Esophagus (tissue), 2 donors: ENCODE measurements around the gene GNLY. TPM values are rescaled to one million over a fixed set of nuclear protein-coding genes. Genes with fewer than 3 reads are reported as not detected.

Experiments used
- H3K27ac ChIP-seq, 2 donors: one replicate each; pipeline ENCODE4 v1.5.1; 2013; ENCODE audit warnings: low read depth in 2 of 2, mild to moderate bottlenecking in 2 of 2, inconsistent platforms in 1 of 2, low read length in 1 of 2, moderate library complexity in 1 of 2
- H3K27me3 ChIP-seq, 2 donors: one replicate each; pipeline ENCODE4 v1.6.1; 2013; ENCODE audit warnings: low read length in 2 of 2, control low read depth in 1 of 2, mild to moderate bottlenecking in 1 of 2; ENCODE audit not compliant: insufficient read depth in 2 of 2, control insufficient read depth in 1 of 2
- H3K36me3 ChIP-seq, 2 donors: one replicate each; pipeline ENCODE4 v1.6.1; 2013; ENCODE audit warnings: low read length in 1 of 2; ENCODE audit not compliant: control insufficient read depth in 2 of 2, insufficient read depth in 2 of 2
- H3K4me1 ChIP-seq, 2 donors: one replicate each; pipeline ENCODE4 v1.6.1; 2013; ENCODE audit warnings: low read length in 1 of 2; ENCODE audit not compliant: control insufficient read depth in 2 of 2, insufficient read depth in 2 of 2
- H3K4me3 ChIP-seq, 2 donors: one replicate each; pipeline ENCODE4 v1.5.1; 2013; ENCODE audit warnings: low read length in 2 of 2, mild to moderate bottlenecking in 2 of 2, low read depth in 1 of 2, moderate library complexity in 1 of 2
- H3K9me3 ChIP-seq, 2 donors: one replicate each; pipeline ENCODE4 v1.6.1; 2013; ENCODE audit warnings: mild to moderate bottlenecking in 2 of 2, low read depth in 1 of 2, low read length in 1 of 2, moderate library complexity in 1 of 2; ENCODE audit not compliant: control insufficient read depth in 2 of 2, insufficient read depth in 1 of 2
- WGBS, 2 donors: extraction: QIAGEN DNeasy Blood & Tissue Kit; methylation state at CpG; one replicate each; pipeline ENCODE4 v1.1.7; 2013; 5-methylcytosine and 5-hydroxymethylcytosine counted together
- polyA plus RNA-seq, 2 donors: library from polyadenylated mRNA; stranded (reverse); fragments of 200-250 nt; gene quantifications; one replicate each; pipeline ENCODE4 v1.2.3, GENCODE V29; 2013
- donor health status: healthy with polysubstance abuse.
- donor health status: Bipolar disorder and iron deficiency.

The GNLY gene
- polyA plus RNA-seq, 2 donors = 1.2 to 1.7 TPM

DNA sequence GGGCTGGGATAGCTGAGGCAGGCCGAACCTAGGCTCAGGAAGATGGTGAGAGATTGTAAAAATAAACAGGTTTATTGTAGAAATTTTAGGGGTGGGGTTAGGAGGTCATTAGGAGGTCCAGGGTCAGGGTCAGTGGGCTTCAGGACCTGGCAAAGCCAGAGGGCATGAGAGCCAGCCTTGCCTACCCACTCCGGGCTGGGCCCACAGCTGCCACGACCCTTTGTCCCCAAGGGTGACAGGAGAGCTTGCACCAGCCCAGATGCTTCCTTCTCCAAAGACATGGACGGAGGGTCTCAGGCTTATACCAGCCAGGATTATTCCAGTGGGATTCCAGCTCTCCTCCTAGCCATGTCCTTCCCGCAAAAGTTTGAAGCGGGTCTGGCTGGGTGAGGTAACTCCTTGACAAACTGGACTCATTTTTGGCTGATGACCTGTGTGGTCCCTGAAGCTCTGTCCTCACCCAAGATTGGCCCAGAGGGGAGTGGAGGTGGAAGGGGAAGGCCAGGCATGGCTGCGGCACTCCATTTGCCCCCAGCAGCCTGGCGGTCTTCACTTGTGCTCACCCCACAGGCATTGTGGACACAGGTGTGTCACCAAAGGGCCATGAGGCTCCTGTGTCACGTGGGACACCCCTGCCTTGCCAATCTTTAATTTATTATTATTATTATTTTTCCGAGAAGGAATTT lies 35.8 kb downstream of the GNLY start:
- 85 to 91% methylated on average over 10 of the region's 10 CpGs for WGBS, 2 donors
- no peaks in the 10 kb centered on the region for H3K27me3 ChIP-seq
- H3K4me3 ChIP-seq = no peak overlapping the region
- H3K9me3 ChIP-seq = no peaks in the 10 kb centered on the region
- no peak overlapping the region for H3K27ac ChIP-seq
- no peaks in the 10 kb centered on the region for H3K36me3 ChIP-seq
- peaks cover 2% of the 10 kb centered on the region in 2 donors for H3K4me1 ChIP-seq

DNA sequence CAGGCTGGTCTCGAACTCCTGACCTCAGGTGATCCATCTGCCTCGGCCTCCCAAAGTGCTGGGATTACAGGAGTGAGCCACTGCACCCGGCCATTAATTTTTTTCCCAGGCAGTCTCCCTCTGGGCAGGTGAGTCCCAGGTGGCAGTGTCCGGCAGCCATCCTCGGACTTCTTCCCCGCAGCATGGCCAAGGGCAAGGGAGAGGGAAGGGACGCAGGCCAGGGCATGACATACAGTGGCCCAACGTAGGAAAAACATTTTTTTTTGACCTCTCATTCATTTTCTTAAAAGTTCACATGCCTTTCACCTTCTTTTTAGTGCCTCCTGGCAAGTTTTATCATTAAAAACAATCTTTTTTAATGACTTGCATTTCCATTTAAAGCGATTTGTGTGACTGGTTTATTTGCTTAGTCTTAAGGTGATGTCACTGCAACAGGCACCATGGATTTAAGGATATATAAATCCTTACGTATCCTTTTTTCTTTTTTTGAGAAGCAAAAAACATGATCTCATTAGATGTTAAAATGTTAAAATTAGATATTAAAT lies 36.6 kb downstream of the GNLY start:
- 81 to 85% methylated on average over 10 of the region's 10 CpGs for WGBS, 2 donors
- Histone ChIP-seq H3K36me3 (no peaks in the 10 kb centered on the region), H3K4me1 (peaks cover 2% of the 10 kb centered on the region in 2 donors), H3K27ac (no peak overlapping the region), H3K9me3 (no peaks in the 10 kb centered on the region), H3K4me3 (no peak overlapping the region), H3K27me3 (no peaks in the 10 kb centered on the region)

GRCh38 chr2:85731606-85732005 lies 37.4 kb downstream of the GNLY start:
- Histone ChIP-seq H3K36me3 (no peaks in the 10 kb centered on the region), H3K9me3 (no peaks in the 10 kb centered on the region), H3K4me1 (peaks cover 2% of the 10 kb centered on the region in 2 donors), H3K27me3 (no peaks in the 10 kb centered on the region), H3K27ac (no peak overlapping the region), H3K4me3 (no peak overlapping the region)
- WGBS, 2 donors = 57 to 68% methylated on average over 3 of the region's 3 CpGs

GRCh38 chr2:85732467-85733120 lies 38.4 kb downstream of the GNLY start:
- Histone ChIP-seq H3K27ac (peak overlapping the region in 1 of 2 donors; percentile 27), H3K4me3 (no peak overlapping the region), H3K9me3 (no peaks in the 10 kb centered on the region), H3K4me1 (peaks cover 2% of the 10 kb centered on the region in 2 donors), H3K27me3 (no peaks in the 10 kb centered on the region), H3K36me3 (no peaks in the 10 kb centered on the region)
- WGBS, 2 donors = 55 to 73% methylated on average over 1 to 2 of the region's 2 CpGs

GRCh38 chr2:85733121-85733960 lies 39.2 kb downstream of the GNLY start:
- H3K27me3 ChIP-seq = no peaks in the 10 kb centered on the region
- 84 to 89% methylated on average over 18 of the region's 18 CpGs for whole genome bisulfite sequencing, 2 donors
- no peaks in the 10 kb centered on the region for H3K9me3 ChIP-seq
- peaks cover 0 to 2% of the 10 kb centered on the region in 2 donors for H3K4me1 ChIP-seq
- H3K36me3 ChIP-seq = no peaks in the 10 kb centered on the region
- H3K4me3 ChIP-seq = no peak overlapping the region
- no peak overlapping the region for H3K27ac ChIP-seq

GRCh38 chr2:85734015-85734414 lies 39.9 kb downstream of the GNLY start:
- Histone ChIP-seq H3K36me3 (no peaks in the 10 kb centered on the region), H3K27me3 (no peaks in the 10 kb centered on the region), H3K4me3 (no peak overlapping the region), H3K27ac (no peak overlapping the region), H3K9me3 (no peaks in the 10 kb centered on the region), H3K4me1 (no peaks in the 10 kb centered on the region)
- WGBS, 2 donors = 96 to 97% methylated on average over 4 of the region's 4 CpGs

GRCh38 chr2:85734942-85735608 lies 40.9 kb downstream of the GNLY start:
- H3K4me1 ChIP-seq = no peaks in the 10 kb centered on the region
- H3K4me3 ChIP-seq = no peak overlapping the region
- H3K27ac ChIP-seq = no peak overlapping the region
- 75 to 83% methylated on average over 5 of the region's 5 CpGs for WGBS, 2 donors
- H3K27me3 ChIP-seq = no peaks in the 10 kb centered on the region
- no peaks in the 10 kb centered on the region for H3K36me3 ChIP-seq
- H3K9me3 ChIP-seq = no peaks in the 10 kb centered on the region

DNA sequence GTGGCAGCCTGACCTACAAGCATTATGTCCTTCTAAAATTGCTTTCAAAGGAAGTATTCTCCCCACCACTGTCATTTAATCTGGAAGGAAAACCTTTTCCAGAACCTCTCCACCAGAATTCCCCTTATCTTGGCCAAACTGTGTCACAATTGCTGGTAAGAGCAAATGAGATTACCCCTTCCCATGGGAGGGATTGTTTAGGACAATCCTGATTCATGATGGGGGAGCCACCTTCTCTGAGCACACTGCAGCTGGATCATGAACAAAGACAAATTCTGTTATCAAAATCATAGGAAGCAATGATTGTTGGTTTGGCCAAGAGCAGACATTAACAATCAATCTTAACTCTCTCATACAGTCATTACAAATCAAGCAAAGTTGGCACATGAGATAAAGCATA lies 41.5 kb downstream of the GNLY start:
- Histone ChIP-seq H3K36me3 (no peaks in the 10 kb centered on the region), H3K4me3 (no peak overlapping the region), H3K4me1 (no peaks in the 10 kb centered on the region), H3K27ac (no peak overlapping the region), H3K9me3 (no peaks in the 10 kb centered on the region), H3K27me3 (no peaks in the 10 kb centered on the region)
